GM19438 (cell line): ENCODE results near the gene FGD6.
"Not testable (repeated sequence)": the region's sequence is repeated elsewhere in the genome, so short reads cannot be mapped to it uniquely, and the experiment has no call there.

ENCODE experiments used
- ATAC-seq: cut with Tn5 transposase; IDR thresholded peaks from one replicate; pipeline ENCODE4 v1.9.1; 2021; ENCODE audit warnings: low read depth; ENCODE audit not compliant: unreplicated experiment

FGD6 gene

DNA sequence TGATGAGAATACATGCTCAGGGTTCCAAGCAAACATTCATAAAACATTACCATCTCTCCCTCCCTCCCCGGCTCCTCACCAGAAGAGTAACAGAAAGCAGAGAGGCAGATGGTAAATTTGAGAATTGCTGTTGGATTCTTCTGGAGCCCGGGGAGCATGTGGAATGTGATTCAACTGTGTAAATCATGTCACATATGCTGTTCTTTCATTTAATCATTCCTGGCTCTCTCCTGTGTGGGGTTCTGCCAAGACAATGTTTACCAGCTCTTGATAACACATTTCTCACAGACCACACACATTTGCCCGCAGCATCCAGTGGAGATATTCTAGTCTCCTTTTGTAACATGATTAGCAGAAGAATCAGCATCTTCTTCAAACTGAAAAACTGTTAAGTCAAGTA, 120.4 kb downstream of the FGD6 start:
- ATAC-seq, result no peak

DNA sequence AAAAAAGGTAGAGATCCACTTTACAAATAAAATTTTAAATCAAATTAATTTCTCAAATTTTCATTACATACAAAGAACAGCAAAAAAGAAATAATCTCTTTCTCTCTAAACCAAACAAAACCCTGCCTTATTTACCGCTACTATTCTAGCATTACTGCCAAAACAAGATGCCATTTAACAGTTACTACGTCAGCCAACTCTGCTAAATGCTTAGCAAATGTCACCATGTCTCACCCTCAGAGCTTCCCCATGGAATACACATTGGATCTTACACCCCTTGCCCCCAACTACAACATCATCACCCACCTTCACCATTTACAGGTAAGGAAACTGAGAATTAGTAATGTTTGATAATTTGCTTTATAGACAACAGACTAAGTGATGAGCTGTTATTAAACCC, 120.9 kb downstream of the FGD6 start:
- no peak for ATAC-seq

DNA sequence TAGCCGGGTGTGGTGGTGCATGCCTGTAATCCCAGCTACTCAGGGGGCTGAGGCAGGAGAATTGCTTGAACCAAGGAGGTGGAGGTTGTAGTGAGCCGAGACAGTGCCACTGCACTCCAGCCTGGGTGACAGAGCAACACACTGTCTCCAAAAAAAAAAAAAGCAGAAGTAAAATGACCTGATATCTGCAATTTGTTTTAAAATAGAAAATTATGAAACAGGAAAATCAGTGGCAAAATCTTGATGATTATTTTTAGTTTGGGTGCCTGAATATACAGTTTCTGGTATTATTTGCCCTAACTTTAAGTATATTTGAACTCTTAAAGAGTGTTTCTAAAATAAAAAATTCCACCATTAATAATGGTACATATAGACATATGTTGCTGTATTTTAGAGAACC, 121.4 kb downstream of the FGD6 start:
- not testable (repeated sequence) for ATAC-seq

GRCh38 chr12:95089462-95089861, 127.8 kb downstream of the FGD6 start:
- ATAC-seq, result no peak

DNA sequence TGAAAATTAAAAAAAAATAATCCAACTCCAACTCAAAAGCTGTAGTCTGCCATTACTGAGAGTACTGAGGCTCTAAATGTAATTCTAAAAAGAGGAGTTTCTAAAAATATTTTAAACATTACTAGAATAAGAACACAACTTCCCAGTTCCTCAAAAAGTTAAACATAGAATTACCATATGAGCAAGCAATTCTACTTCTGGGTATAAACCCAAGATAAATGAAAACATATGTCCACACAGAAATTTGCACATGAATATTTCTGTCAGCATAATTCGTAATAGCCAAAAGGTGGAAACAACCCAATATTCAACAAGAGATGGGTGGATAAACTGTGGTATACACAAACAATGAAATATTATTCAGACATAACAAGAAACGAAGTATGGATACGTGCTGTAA, 128.9 kb downstream of the FGD6 start:
- ATAC-seq, result peak; percentile 75

DNA sequence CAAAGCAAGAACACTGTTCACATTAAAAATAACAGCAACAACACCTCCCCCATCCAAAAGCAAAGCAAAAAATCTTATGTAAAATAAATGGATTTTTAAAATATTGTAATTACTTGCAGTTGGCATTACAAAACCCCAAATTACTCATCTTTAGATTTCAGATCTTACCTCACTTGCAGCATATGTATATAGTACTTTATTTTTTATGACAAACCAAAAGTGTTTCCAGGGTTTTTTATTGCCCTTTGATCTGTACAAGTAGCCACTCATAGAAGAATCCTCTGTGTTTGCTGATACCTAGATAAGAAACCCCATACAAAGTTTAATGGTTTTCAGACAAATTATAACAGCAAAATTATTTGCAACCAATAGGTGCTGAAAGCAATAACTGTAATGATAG, 131.7 kb downstream of the FGD6 start:
- no peak for ATAC-seq

DNA sequence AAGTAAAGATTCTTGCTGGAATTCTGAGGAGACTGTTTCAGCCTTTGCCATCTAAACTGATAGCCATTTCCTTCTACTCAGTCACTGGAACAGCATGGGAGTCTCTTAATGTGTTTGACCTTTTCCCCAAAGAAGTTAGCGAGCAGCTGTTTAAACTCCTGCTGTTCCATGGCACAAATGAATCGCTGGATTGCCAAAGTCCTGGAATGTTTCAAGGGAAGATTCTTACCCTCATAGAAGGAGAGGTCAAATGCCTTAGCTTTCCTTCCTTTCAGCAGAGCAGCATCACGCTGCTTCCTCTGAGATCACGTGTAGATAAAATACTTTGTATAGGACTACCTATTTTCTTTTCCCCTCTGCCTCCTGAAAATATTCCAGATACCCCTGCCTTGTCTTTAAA, 133.3 kb downstream of the FGD6 start:
- ATAC-seq, result no peak

- no peak for ATAC-seq
These were observed 133.8 kb downstream of the FGD6 start for GRCh38 chr12:95083471-95083870.

DNA sequence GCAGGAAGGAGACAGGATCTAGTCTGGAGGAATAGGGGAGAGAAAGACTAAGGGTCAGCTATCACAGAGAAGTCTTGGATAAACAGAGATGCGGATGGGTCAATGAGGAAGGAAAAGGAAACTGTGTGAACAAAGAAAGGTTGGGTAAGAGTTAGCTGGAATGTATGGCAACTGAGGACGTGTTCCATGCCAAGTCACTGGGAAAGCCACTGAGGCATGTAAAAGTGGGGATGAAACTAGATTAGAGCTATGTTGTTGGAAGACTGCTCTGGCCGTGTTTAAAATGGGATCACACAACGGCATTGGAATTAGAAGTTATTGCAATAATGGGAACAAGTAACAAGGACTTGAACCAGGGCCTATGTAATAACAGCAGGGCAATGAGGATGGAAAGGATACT, 139.9 kb downstream of the FGD6 start:
- no peak for ATAC-seq

- no peak for ATAC-seq
These were observed 142.5 kb downstream of the FGD6 start for GRCh38 chr12:95074766-95075165.

GRCh38 chr12:95073698-95074520, 143.4 kb downstream of the FGD6 start:
- no peak for ATAC-seq

- ATAC-seq, result peak; percentile 86
These were observed 144.2 kb downstream of the FGD6 start, which contains the start of gene NR2C1 for GRCh38 chr12:95072900-95073697. TSS of gene NR2C1 (minus strand) at chr12:95073618. CDS start at chr12:95067384, 6,234 bp downstream.

GRCh38 chr12:95070378-95070777, 146.9 kb downstream of the FGD6 start:
- no peak for ATAC-seq

- ATAC-seq, result no peak
These were observed 151.0 kb downstream of the FGD6 start for GRCh38 chr12:95066091-95066855.

- no peak for ATAC-seq
These were observed 156.3 kb downstream of the FGD6 start for GRCh38 chr12:95060951-95061350.

DNA sequence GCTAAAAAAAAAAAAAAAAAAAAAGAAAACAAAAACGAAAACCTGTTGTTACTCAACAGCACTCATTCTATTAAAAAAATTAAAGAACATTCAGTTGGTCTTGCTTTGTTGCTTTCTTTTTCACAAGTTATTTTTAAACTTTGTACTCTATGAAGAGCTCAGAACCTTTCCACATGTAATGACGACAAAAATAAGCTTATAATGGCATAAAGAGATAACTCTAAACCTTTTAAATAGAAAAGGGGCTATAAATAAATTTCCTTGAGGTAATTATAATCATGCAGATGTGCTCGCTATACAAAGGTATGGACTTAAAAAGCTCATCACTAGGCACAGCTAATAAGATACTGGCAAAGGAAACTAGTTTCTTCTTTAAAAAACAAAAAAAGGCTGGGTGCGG, 157.3 kb downstream of the FGD6 start:
- ATAC-seq, result no peak

DNA sequence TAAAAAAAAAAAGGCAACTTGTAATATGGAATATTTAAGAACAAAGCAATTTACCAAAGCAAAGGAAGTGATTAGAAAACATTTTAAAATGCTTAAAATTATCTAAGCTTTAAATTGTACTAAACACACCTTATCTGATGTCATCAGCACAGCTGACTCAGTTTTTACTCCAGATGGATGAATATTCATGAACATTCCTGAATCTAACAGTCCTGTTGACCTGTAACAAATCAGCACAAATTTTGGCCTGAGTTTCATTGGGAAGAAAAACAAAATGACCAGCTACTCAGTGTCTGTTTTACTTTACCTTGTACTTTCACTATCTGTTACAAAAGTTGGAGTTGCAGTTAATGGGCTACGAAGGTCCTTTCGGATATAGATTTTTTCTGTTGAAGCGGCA, 159.8 kb downstream of the FGD6 start:
- ATAC-seq, result no peak

- ATAC-seq, result no peak
These were observed 162.2 kb downstream of the FGD6 start for GRCh38 chr12:95055057-95055456.

DNA sequence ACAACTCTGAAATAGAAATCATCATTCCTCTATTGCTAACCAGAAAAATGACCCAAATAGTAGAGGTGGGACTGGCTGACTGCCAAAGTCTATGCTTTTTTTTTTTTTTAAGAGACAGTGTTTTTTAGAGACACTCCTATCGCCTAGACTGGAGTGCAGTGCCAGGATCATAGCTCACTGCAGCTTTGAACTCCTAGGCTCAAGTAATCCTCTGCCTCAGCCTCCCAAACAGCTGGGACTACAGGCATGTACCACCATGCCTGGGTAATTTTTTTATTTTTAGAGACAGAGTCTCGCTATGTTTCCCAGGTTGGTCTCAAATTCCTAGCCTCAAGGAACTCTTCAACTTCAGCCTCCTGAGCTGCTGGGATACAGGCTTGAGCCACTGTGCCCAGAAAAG, 163.1 kb downstream of the FGD6 start:
- no peak for ATAC-seq

GRCh38 chr12:95051241-95051640, 166.0 kb downstream of the FGD6 start:
- ATAC-seq, result no peak

GRCh38 chr12:95037906-95038305, 179.4 kb downstream of the FGD6 start:
- no peak for ATAC-seq
